Endothelial cell of umbilical vein (primary cell): Measurements from ENCODE around the gene NEDD4. TPM values are rescaled to one million over a fixed set of nuclear protein-coding genes. Genes with fewer than 3 reads are reported as not detected.

Source experiments
- BruUV-seq: library from RNA; stranded (reverse); fragments of 400-500 nt; replicated peaks from 2 replicates; lab custom pipeline; 2021; lab: Mats Ljungman, UMichigan
- CTCF ChIA-PET: fragments of 300-600, 350-600 bp; sonication (Branson Sonifier 250); formaldehyde crosslinking; loops from one replicate; lab custom pipeline; 2021; ENCODE audit warnings: antibody characterized with exemption, inconsistent platforms; lab: Charles Lee
- POLR2A ChIA-PET: fragments of 300-600, 350-600 bp; sonication (Branson Sonifier 250); formaldehyde crosslinking; loops from one replicate; lab custom pipeline; 2021; ENCODE audit warnings: antibody characterized with exemption, inconsistent platforms; lab: Charles Lee
- DNase-seq: peaks from one replicate; pipeline ENCODE4 v3.0.0-alpha.2; 2011; ENCODE audit warnings: low read depth, low spot score
- FAIRE-seq: peaks from 2 replicates; lab custom pipeline; 2011; peaks lifted over from hg19 to GRCh38; lab: Jason Lieb, UNC
- H2AFZ ChIP-seq: 2 replicates; pipeline ENCODE4 v1.6.0; 2012; ENCODE audit warnings: low read depth, low read length, control low read depth, inconsistent platforms
- H3K27ac ChIP-seq: 2 replicates; pipeline ENCODE4 v1.5.1; 2011; ENCODE audit warnings: low read depth, mild to moderate bottlenecking, control low read depth, low read length, moderate library complexity; ENCODE audit not compliant: insufficient read depth
- H3K27me3 ChIP-seq, 2 experiments: 2 replicates each; pipeline versions ENCODE4 v1.6.0 to v1.6.1; 2011; ENCODE audit warnings: low read length in 2 of 2, mixed read lengths in 1 of 2; ENCODE audit not compliant: control insufficient read depth in 2 of 2, insufficient read depth in 2 of 2
- H3K36me3 ChIP-seq, 2 experiments: 2 replicates in 1 of 2; 3 replicates in 1 of 2; pipeline ENCODE4 v1.5.1; 2011; ENCODE audit warnings: low read length in 2 of 2, mild to moderate bottlenecking in 1 of 2, moderate library complexity in 1 of 2; ENCODE audit not compliant: control insufficient read depth in 2 of 2, insufficient read depth in 2 of 2; ENCODE audit errors: extremely low read depth in 1 of 2
- H3K4me1 ChIP-seq: 3 replicates; pipeline ENCODE4 v1.5.1; 2011; ENCODE audit warnings: mild to moderate bottlenecking, low read length; ENCODE audit not compliant: control insufficient read depth, insufficient read depth; ENCODE audit errors: extremely low read depth
- H3K4me2 ChIP-seq: 2 replicates; pipeline ENCODE4 v1.6.1; 2011; ENCODE audit warnings: low read length, control low read depth, mixed read lengths; ENCODE audit not compliant: insufficient read depth
- H3K4me3 ChIP-seq, 3 experiments: fragments of 200-600 bp in 1 of 3; sonication (generic), shearing (Covaris generic) in 1 of 3; replicated peaks in 1 of 3; 2 replicates each; pipeline ENCODE4 v1.5.1; 2011 to 2016; ENCODE audit warnings: control low read depth in 3 of 3, low read length in 3 of 3, mild to moderate bottlenecking in 2 of 3, inconsistent platforms in 1 of 3, low read depth in 1 of 3, moderate library complexity in 1 of 3; ENCODE audit not compliant: insufficient read depth in 1 of 3
- H3K79me2 ChIP-seq: 2 replicates; pipeline ENCODE4 v1.6.0; 2012; ENCODE audit warnings: low read length, inconsistent platforms; ENCODE audit not compliant: control insufficient read depth, insufficient read depth
- H3K9ac ChIP-seq: replicated peaks from 2 replicates; pipeline ENCODE3; 2011; ENCODE audit warnings: low read length, control low read depth; ENCODE audit not compliant: insufficient read depth; ENCODE audit errors: extremely low read depth
- H3K9me1 ChIP-seq: replicated peaks from 3 replicates; pipeline ENCODE4 v1.6.0; 2011; ENCODE audit warnings: mild to moderate bottlenecking, low read length; ENCODE audit not compliant: control insufficient read depth, insufficient read depth; ENCODE audit errors: extremely low read depth
- H3K9me3 ChIP-seq: replicated peaks from 2 replicates; pipeline ENCODE4 v1.5.1; 2012; ENCODE audit warnings: low read length, inconsistent platforms; ENCODE audit not compliant: control insufficient read depth, insufficient read depth
- H4K20me1 ChIP-seq: replicated peaks from 2 replicates; pipeline ENCODE3; 2011; ENCODE audit warnings: mild to moderate bottlenecking, low read length; ENCODE audit not compliant: control insufficient read depth, insufficient read depth; ENCODE audit errors: extremely low read depth
- JUN ChIP-seq: IDR thresholded peaks from 2 replicates; pipeline ENCODE4 v1.6.1; 2011; ENCODE audit warnings: borderline replicate concordance, low read depth; ENCODE audit not compliant: insufficient read length, insufficient read depth
- MYC ChIP-seq: IDR thresholded peaks from one replicate; pipeline ENCODE4 v1.6.1; 2011; ENCODE audit warnings: mild to moderate bottlenecking, low read depth, low read length
- POLR2AphosphoS5 ChIP-seq: IDR thresholded peaks from 2 replicates; pipeline ENCODE4 v1.6.1; 2012; ENCODE audit warnings: low read depth, mild to moderate bottlenecking, control low read depth, low read length, moderate library complexity; ENCODE audit not compliant: insufficient read depth
- dilution Hi-C: fragments of 300-500 bp; cut with MboI; formaldehyde crosslinking; loops from one replicate; pipeline ENCODE4 v1.15.0; 2019; ENCODE audit warnings: low sequenced_read_pairs; ENCODE audit not compliant: extremely low pct_ligation_motif_present
- intact Hi-C: fragments of 100-400 bp; cut with micrococcal nuclease; formaldehyde crosslinking; loops from one replicate; pipeline ENCODE4 v1.10.0; 2022
- polyA plus RNA-seq, 4 experiments: library from polyadenylated mRNA; depleted of rRNA in 3 of 4; stranded (reverse) in 3 of 4; unstranded in 1 of 4; fragments of >200 nt; gene quantifications; 2 replicates each; pipeline versions ENCODE4 v1.2.1 to v1.2.3, GENCODE V29; 2011 to 2012; ENCODE audit warnings: missing spikeins in 1 of 4
- total RNA-seq: library from RNA; stranded (reverse); gene quantifications from 2 replicates; pipeline ENCODE4 v1.2.3, GENCODE V29; 2021
- TF ChIP-seq, protein P1 (sequence below), 2 donors: IDR thresholded peaks; 1 replicate in 1 of 2; 2 replicates in 1 of 2; pipeline ENCODE4 v1.5.1; 2011; ENCODE audit warnings: low read length in 2 of 2, mild to moderate bottlenecking in 2 of 2, moderate library complexity in 2 of 2, control low read depth in 1 of 2, inconsistent platforms in 1 of 2, low read depth in 1 of 2; ENCODE audit not compliant: insufficient read depth in 1 of 2; ENCODE audit errors: extremely low read depth in 1 of 2

NEDD4 gene
- total and polyA plus RNA-seq, 2 donors (not counting 3 experiments of a cell fraction or from before 2014, with no cell fraction given) = 9.2 to 39.0 TPM

DNA sequence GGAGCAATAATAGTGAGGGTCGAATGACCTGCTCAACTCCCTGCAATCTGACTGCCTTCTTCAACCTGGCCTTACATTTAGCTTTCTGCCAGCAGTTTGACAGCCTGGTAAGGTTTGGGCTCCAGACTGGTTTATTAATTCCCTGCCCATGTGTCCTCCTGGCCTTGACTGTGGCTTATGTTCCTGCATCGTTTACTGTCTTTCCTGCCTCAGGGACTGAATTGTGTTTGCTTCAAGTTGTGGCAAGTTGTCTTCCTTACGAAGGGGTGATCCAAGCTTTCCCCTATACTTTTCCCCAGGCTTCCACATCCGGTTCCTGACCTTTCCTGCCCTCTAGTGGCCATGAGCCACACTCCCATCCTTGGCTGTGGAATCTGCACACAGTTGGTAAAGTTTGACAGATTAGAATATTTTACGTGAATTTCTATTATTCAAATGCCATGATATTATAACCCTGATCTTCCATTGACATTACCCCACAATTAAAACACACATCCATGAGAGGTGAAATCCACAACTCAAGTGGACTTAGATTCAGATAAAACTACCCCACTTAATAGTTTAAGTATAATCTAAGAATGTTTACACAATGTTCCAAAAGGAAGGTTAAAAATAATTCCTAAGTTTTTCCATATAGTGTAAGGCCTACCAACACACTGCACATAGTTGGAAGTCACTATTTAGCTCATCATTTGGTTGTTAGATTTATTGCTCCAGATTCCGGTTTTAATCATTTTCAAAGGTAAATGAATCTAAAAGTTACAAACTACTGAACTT lies 95.7 kb downstream of the NEDD4 start:
- intact Hi-C loops = loop anchor here (1.0 to 5.0 kb wide), 5 partner anchors 51 to 309 kb away; partner anchors contain the start of genes PRTG and PYGO1
- Histone ChIP-seq H3K4me1 (peaks cover 38% of the 10 kb centered on the region), H3K27ac (peak overlapping the region; percentile 96), H2AFZ (peak overlapping the region; percentile 58), H3K27me3 (no peaks in the 10 kb centered on the region), H3K9me1 (no peaks in the 10 kb centered on the region), H4K20me1 (no peaks in the 10 kb centered on the region), H3K9me3 (no peaks in the 10 kb centered on the region), H3K9ac (peak overlapping the region; percentile 67), H3K36me3 (no peaks in the 10 kb centered on the region), H3K4me2 (peak overlapping the region; percentile 76), H3K4me3 (peak overlapping the region in 1 of 3 experiments; percentile 23), H3K79me2 (no peaks in the 10 kb centered on the region)
- DNase-seq (peak; percentile 67), FAIRE-seq (peak; percentile 73)
- TF ChIP-seq MYC (no peak), POLR2AphosphoS5 (no peak), JUN (no peak)
- TF ChIP-seq, protein P1, sequence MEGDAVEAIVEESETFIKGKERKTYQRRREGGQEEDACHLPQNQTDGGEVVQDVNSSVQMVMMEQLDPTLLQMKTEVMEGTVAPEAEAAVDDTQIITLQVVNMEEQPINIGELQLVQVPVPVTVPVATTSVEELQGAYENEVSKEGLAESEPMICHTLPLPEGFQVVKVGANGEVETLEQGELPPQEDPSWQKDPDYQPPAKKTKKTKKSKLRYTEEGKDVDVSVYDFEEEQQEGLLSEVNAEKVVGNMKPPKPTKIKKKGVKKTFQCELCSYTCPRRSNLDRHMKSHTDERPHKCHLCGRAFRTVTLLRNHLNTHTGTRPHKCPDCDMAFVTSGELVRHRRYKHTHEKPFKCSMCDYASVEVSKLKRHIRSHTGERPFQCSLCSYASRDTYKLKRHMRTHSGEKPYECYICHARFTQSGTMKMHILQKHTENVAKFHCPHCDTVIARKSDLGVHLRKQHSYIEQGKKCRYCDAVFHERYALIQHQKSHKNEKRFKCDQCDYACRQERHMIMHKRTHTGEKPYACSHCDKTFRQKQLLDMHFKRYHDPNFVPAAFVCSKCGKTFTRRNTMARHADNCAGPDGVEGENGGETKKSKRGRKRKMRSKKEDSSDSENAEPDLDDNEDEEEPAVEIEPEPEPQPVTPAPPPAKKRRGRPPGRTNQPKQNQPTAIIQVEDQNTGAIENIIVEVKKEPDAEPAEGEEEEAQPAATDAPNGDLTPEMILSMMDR (IDR thresholded peaks at IDR 0.05; ENCODE audit: extremely low read depth in 1 of 2, insufficient read depth in 1 of 2, low read depth in 1 of 2, low read length in 2 of 2) = peak; percentile 67 to 76
- dilution Hi-C loops = no loop called here
- BruUV-seq = TSS peak; percentile 53
- ChIA-PET CTCF (interaction anchor here (0.7 to 9.1 kb wide), 20 partner anchors 10 to 249 kb away, joined by 3 to 109 read pairs (median 4); partner anchors contain the start of gene NEDD4), POLR2A (interaction anchor here (1.7 kb wide), 1 partner anchor 20 kb away, joined by 3 read pairs; no protein-coding TSS in a partner anchor)
